HT1080 (cell line): ENCODE measurements around the gene ATP8B4. TPM values are rescaled to one million over a fixed set of nuclear protein-coding genes. Genes with fewer than 3 reads are reported as not detected.

Source experiments
- DNase-seq: peaks from one replicate; pipeline ENCODE4 v3.0.0-alpha.2; 2015; ENCODE audit warnings: low read depth
- total RNA-seq: library from RNA; depleted of rRNA; stranded (reverse); fragments of >200 nt; shearing (Covaris generic); gene quantifications from 2 replicates; pipeline ENCODE4 v1.2.3, GENCODE V29; 2014

Gene ATP8B4
- total RNA-seq, 1 experiment from 2014 or later = 0.21 TPM

- DNase-seq = no peak
Observed at GRCh38 chr15:49900006-49900902, 218.8 kb downstream of the ATP8B4 start.

- DNase-seq = no peak
Observed at GRCh38 chr15:49898575-49899283, 220.3 kb downstream of the ATP8B4 start.

- DNase-seq = no peak
Observed at GRCh38 chr15:49898097-49898496, 220.9 kb downstream of the ATP8B4 start.

GRCh38 chr15:49895347-49896223 is 223.4 kb downstream of the ATP8B4 start:
- no peak for DNase-seq

GRCh38 chr15:49890689-49891088 is 228.3 kb downstream of the ATP8B4 start:
- no peak for DNase-seq

- DNase-seq = no peak
Observed at GRCh38 chr15:49889536-49889935, 229.5 kb downstream of the ATP8B4 start.

- DNase-seq = no peak
Observed at GRCh38 chr15:49888734-49889133, 230.3 kb downstream of the ATP8B4 start.

GRCh38 chr15:49888323-49888693 is 230.7 kb downstream of the ATP8B4 start:
- no peak for DNase-seq

- DNase-seq = no peak
Observed at GRCh38 chr15:49887659-49888322, 231.2 kb downstream of the ATP8B4 start.

- DNase-seq = no peak
Observed at GRCh38 chr15:49883121-49883520, 235.9 kb downstream of the ATP8B4 start.

GRCh38 chr15:49881866-49882265 is 237.2 kb downstream of the ATP8B4 start:
- DNase-seq = no peak

GRCh38 chr15:49881433-49881832 is 237.6 kb downstream of the ATP8B4 start:
- DNase-seq = no peak

- no peak for DNase-seq
Observed at GRCh38 chr15:49877873-49878521, 241.0 kb downstream of the ATP8B4 start.

- DNase-seq = no peak
Observed at GRCh38 chr15:49877117-49877872, 241.7 kb downstream of the ATP8B4 start.

- no peak for DNase-seq
Observed at GRCh38 chr15:49876401-49877038, 242.5 kb downstream of the ATP8B4 start.

- DNase-seq = no peak
Observed at GRCh38 chr15:49875392-49875791, 243.6 kb downstream of the ATP8B4 start.

GRCh38 chr15:49870472-49870871 is 248.6 kb downstream of the ATP8B4 start:
- no peak for DNase-seq

- DNase-seq = no peak
Observed at GRCh38 chr15:49868348-49868747, 250.7 kb downstream of the ATP8B4 start.
